ENCODE results near the gene PIGU. TPM values are rescaled to one million over a fixed set of nuclear protein-coding genes. Genes with fewer than 3 reads are reported as not detected.

The PIGU gene
- total RNA-seq, 4 donors from 2014 or later, result 12.8 to 14.1 (median 13.7) TPM

GRCh38 chr20:34526466-34526865 lies 150.4 kb downstream of the PIGU start:
- intact Hi-C loops (cut with DNase I; ENCODE audit: low total_unique reads) (loop anchor here (5.0 kb wide), 1 partner anchor 164 kb away; the partner anchor contains the start of gene ITCH), in situ Hi-C loops (cut with MboI; ENCODE audit: low sequenced_read_pairs in 4 of 4) (loop anchor here in 1 of 4 donors (25.0 kb wide), 1 partner anchor 186 kb away; the partner anchor contains the start of gene TP53INP2)
- DNase-seq (no peak), ATAC-seq (no peak)
- H3K27ac ChIP-seq, result peak overlapping the region; percentile 78 to 87 (median 79)
- H3K4me1 ChIP-seq, result peaks cover 56 to 65% of the 10 kb centered on the region in 2 donors
- H3K27me3 ChIP-seq, result no peaks in the 10 kb centered on the region
- no peaks in the 10 kb centered on the region for H3K9me3 ChIP-seq
- no peak for TF ChIP-seq CTCF (IDR thresholded peaks at IDR 0.05 in 4 of 5, conservative IDR thresholded peaks at IDR 0.05 in 1 of 5)
- no peak for TF ChIP-seq POLR2A (IDR thresholded peaks at IDR 0.05)
- peaks cover 0 to 28% of the 10 kb centered on the region in 2 donors for H3K36me3 ChIP-seq
- H3K4me3 ChIP-seq, result no peak overlapping the region

GRCh38 chr20:34525709-34526416 lies 151.0 kb downstream of the PIGU start:
- ATAC-seq (peak; percentile 91 to 93), DNase-seq (peak; percentile 84 to 91)
- Histone ChIP-seq H3K4me3 (no peak overlapping the region), H3K4me1 (peaks cover 60 to 68% of the 10 kb centered on the region in 2 donors), H3K27me3 (no peaks in the 10 kb centered on the region), H3K9me3 (no peaks in the 10 kb centered on the region), H3K36me3 (peaks cover 0 to 28% of the 10 kb centered on the region in 2 donors), H3K27ac (peak overlapping the region; percentile 78 to 87 (median 79))
- intact Hi-C loops (cut with DNase I; ENCODE audit: low total_unique reads) (loop anchor here (5.0 kb wide), 1 partner anchor 164 kb away; the partner anchor contains the start of gene ITCH), in situ Hi-C loops (cut with MboI; ENCODE audit: low sequenced_read_pairs in 4 of 4) (loop anchor here in 1 of 4 donors (25.0 kb wide), 1 partner anchor 186 kb away; the partner anchor contains the start of gene TP53INP2)
- no peak for TF ChIP-seq POLR2A (IDR thresholded peaks at IDR 0.05)
- TF ChIP-seq CTCF (IDR thresholded peaks at IDR 0.05 in 4 of 5, conservative IDR thresholded peaks at IDR 0.05 in 1 of 5), result no peak

- TF ChIP-seq CTCF (IDR thresholded peaks at IDR 0.05 in 4 of 5, conservative IDR thresholded peaks at IDR 0.05 in 1 of 5), result no peak
- no peak for TF ChIP-seq POLR2A (IDR thresholded peaks at IDR 0.05)
- Histone ChIP-seq H3K9me3 (no peaks in the 10 kb centered on the region), H3K4me1 (peaks cover 64 to 74% of the 10 kb centered on the region in 2 donors), H3K36me3 (peaks cover 0 to 23% of the 10 kb centered on the region in 2 donors), H3K27ac (peak overlapping the region; percentile 78 to 87 (median 79)), H3K4me3 (no peak overlapping the region), H3K27me3 (no peaks in the 10 kb centered on the region)
- intact Hi-C loops (cut with DNase I; ENCODE audit: low total_unique reads) (loop anchor here (5.0 kb wide), 1 partner anchor 163 kb away; the partner anchor contains the start of gene ITCH), in situ Hi-C loops (cut with MboI; ENCODE audit: low sequenced_read_pairs in 4 of 4) (loop anchor here in 1 of 4 donors (25.0 kb wide), 1 partner anchor 187 kb away; the partner anchor contains the start of gene TP53INP2)
- DNase-seq, result no peak
- ATAC-seq, result no peak
Observed at GRCh38 chr20:34525342-34525708, 151.6 kb downstream of the PIGU start.

- H3K9me3 ChIP-seq, result no peaks in the 10 kb centered on the region
- peak overlapping the region; percentile 78 to 87 (median 79) for H3K27ac ChIP-seq
- peaks cover 0 to 20% of the 10 kb centered on the region in 2 donors for H3K36me3 ChIP-seq
- ATAC-seq, result peak in 1 of 2 donors; percentile 29
- in situ Hi-C loops (cut with MboI; ENCODE audit: low sequenced_read_pairs in 4 of 4) (loop anchor here in 1 of 4 donors (5.0 kb wide), 1 partner anchor 212 kb away; no protein-coding TSS in a partner anchor), intact Hi-C loops (cut with DNase I; ENCODE audit: low total_unique reads) (loop anchor here (5.0 kb wide), 1 partner anchor 332 kb away; no protein-coding TSS in a partner anchor)
- H3K4me1 ChIP-seq, result peaks cover 73 to 75% of the 10 kb centered on the region in 2 donors
- DNase-seq, result peak in 1 of 2 donors; percentile 19
- TF ChIP-seq CTCF (IDR thresholded peaks at IDR 0.05 in 4 of 5, conservative IDR thresholded peaks at IDR 0.05 in 1 of 5) (no peak), POLR2A (IDR thresholded peaks at IDR 0.05) (no peak)
- H3K27me3 ChIP-seq, result no peaks in the 10 kb centered on the region
- no peak overlapping the region for H3K4me3 ChIP-seq
Observed at GRCh38 chr20:34524426-34524825, 152.5 kb downstream of the PIGU start.

Measured in gastrocnemius medialis (tissue), 4 donors.